SK-N-SH treated with all-trans-retinoic acid at 6 μM for 48 hours (cell line): ENCODE data around the gene PIK3CA.

Source experiments
- ATAC-seq: fragments of 200-7000 bp; cut with Tn5 transposase; 3 replicates; pipeline ENCODE4 v1.9.1; 2020; ENCODE audit warnings: mild to moderate bottlenecking, moderate library complexity
- ARNTL ChIP-seq: fragments of 450-650 bp; formaldehyde crosslinking; IDR thresholded peaks from 2 replicates; pipeline ENCODE4 v1.5.0; 2020; ENCODE audit warnings: low read depth, mild to moderate bottlenecking, moderate library complexity, borderline replicate concordance
- BACH2 ChIP-seq: fragments of 250-450 bp; sonication (Bioruptor Pico); IDR thresholded peaks from 2 replicates; pipeline ENCODE4 v1.9.0; 2021; ENCODE audit warnings: mild to moderate bottlenecking, borderline replicate concordance
- CSDC2 ChIP-seq: fragments of 250-450 bp; sonication (Bioruptor Pico); IDR thresholded peaks from 2 replicates; pipeline ENCODE4 v1.5.0; 2020; ENCODE audit warnings: mild to moderate bottlenecking, moderate library complexity
- ESRRG ChIP-seq: fragments of 250-450 bp; sonication (Bioruptor Pico); IDR thresholded peaks from 2 replicates; pipeline ENCODE4 v1.6.1; 2021; ENCODE audit warnings: mild to moderate bottlenecking
- ISL1 ChIP-seq: fragments of 250-450 bp; sonication (Bioruptor Pico); IDR thresholded peaks from 2 replicates; pipeline ENCODE4 v2.1.2; 2022; ENCODE audit warnings: mild to moderate bottlenecking, moderate library complexity
- OSR1 ChIP-seq: fragments of 250-450 bp; sonication (Bioruptor Pico); IDR thresholded peaks from 2 replicates; pipeline ENCODE4 v1.8.0; 2022; ENCODE audit warnings: moderate library complexity, mild to moderate bottlenecking, inconsistent platforms
- PATZ1 ChIP-seq: fragments of 250-450 bp; sonication (Bioruptor Pico); IDR thresholded peaks from 2 replicates; pipeline ENCODE4 v1.8.0; 2020; ENCODE audit warnings: mild to moderate bottlenecking, moderate library complexity, borderline replicate concordance
- PPARA ChIP-seq: fragments of 250-450 bp; sonication (Bioruptor Pico); IDR thresholded peaks from 2 replicates; pipeline ENCODE4 v1.5.0; 2020; ENCODE audit warnings: mild to moderate bottlenecking, borderline replicate concordance
- RARB ChIP-seq: fragments of 250-450 bp; sonication (Bioruptor Pico); IDR thresholded peaks from 2 replicates; pipeline ENCODE4 v1.8.0; 2021; ENCODE audit warnings: mild to moderate bottlenecking, moderate library complexity
- TCF4 ChIP-seq: fragments of 250-450 bp; sonication (Bioruptor Pico); IDR thresholded peaks from 2 replicates; pipeline ENCODE4 v1.8.0; 2021; ENCODE audit warnings: mild to moderate bottlenecking, moderate library complexity, borderline replicate concordance
- TOX ChIP-seq: fragments of 250-450 bp; sonication (Bioruptor Pico); IDR thresholded peaks from 2 replicates; pipeline ENCODE4 v1.8.0; 2021; ENCODE audit warnings: mild to moderate bottlenecking, moderate library complexity, borderline replicate concordance
- TSHZ2 ChIP-seq: fragments of 250-450 bp; sonication (Bioruptor Pico); IDR thresholded peaks from 2 replicates; pipeline ENCODE4 v1.5.0; 2020; ENCODE audit warnings: mild to moderate bottlenecking, moderate library complexity
- ZC3H10 ChIP-seq: fragments of 250-450 bp; sonication (Bioruptor Pico); IDR thresholded peaks from 2 replicates; pipeline ENCODE4 v1.5.1; 2021; ENCODE audit warnings: mild to moderate bottlenecking, moderate library complexity
- ZFP3 ChIP-seq: fragments of 250-450 bp; sonication (Bioruptor Pico); IDR thresholded peaks from 2 replicates; pipeline ENCODE4 v1.5.0; 2020; ENCODE audit warnings: mild to moderate bottlenecking, moderate library complexity
- ZFP30 ChIP-seq: fragments of 450-650 bp; formaldehyde crosslinking; IDR thresholded peaks from 2 replicates; pipeline ENCODE4 v1.5.0; 2022; ENCODE audit warnings: mild to moderate bottlenecking, moderate library complexity
- ZNF565 ChIP-seq: fragments of 450-650 bp; formaldehyde crosslinking; conservative IDR thresholded peaks from 2 replicates; pipeline ENCODE4 v1.5.0; 2020; ENCODE audit warnings: low read depth, mild to moderate bottlenecking, moderate library complexity
- ZNF70 ChIP-seq: fragments of 450-650 bp; formaldehyde crosslinking; IDR thresholded peaks from 2 replicates; pipeline ENCODE4 v1.5.0; 2020; ENCODE audit warnings: mild to moderate bottlenecking, moderate library complexity
- TF ChIP-seq, protein P1 (sequence below): fragments of 250-450 bp; sonication (Bioruptor Pico); IDR thresholded peaks from 2 replicates; pipeline ENCODE4 v1.5.1; 2020; ENCODE audit warnings: low read depth, mild to moderate bottlenecking, moderate library complexity
- TF ChIP-seq, protein P2 (sequence below): fragments of 250-450 bp; sonication (Bioruptor Pico); IDR thresholded peaks from 2 replicates; pipeline ENCODE4 v1.5.1; 2021; ENCODE audit warnings: mild to moderate bottlenecking, moderate library complexity
- TF ChIP-seq, protein P3 (sequence below): fragments of 250-450 bp; sonication (Bioruptor Pico); IDR thresholded peaks from 2 replicates; pipeline ENCODE4 v1.8.0; 2021; ENCODE audit warnings: low read depth, mild to moderate bottlenecking, moderate library complexity, borderline replicate concordance

Gene PIK3CA

DNA sequence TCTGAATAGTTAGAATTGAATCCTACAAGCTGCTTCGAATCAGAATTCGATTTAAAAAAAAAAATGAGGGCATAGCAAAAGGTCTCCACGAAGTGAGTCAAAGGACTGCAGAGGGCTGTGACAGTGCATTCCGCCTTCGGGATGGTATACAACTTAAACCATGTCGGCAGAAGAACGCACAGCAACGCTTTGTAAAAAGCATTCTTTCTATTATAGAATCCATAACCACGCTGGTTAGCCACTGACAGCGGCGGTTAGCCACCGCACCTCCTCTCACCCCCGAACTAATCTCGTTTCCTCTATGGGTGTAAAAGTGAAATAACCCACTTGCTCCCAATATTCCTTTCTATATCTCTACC lies 664 bp upstream of the PIK3CA start:
- TF ChIP-seq, protein P1, sequence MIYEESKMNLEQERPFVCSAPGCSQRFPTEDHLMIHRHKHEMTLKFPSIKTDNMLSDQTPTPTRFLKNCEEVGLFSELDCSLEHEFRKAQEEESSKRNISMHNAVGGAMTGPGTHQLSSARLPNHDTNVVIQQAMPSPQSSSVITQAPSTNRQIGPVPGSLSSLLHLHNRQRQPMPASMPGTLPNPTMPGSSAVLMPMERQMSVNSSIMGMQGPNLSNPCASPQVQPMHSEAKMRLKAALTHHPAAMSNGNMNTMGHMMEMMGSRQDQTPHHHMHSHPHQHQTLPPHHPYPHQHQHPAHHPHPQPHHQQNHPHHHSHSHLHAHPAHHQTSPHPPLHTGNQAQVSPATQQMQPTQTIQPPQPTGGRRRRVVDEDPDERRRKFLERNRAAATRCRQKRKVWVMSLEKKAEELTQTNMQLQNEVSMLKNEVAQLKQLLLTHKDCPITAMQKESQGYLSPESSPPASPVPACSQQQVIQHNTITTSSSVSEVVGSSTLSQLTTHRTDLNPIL (CRISPR knock-in tag) = no peak
- TF ChIP-seq ESRRG (CRISPR knock-in tag) = no peak
- TF ChIP-seq ISL1 (CRISPR knock-in tag) = no peak
- TF ChIP-seq, protein P2, sequence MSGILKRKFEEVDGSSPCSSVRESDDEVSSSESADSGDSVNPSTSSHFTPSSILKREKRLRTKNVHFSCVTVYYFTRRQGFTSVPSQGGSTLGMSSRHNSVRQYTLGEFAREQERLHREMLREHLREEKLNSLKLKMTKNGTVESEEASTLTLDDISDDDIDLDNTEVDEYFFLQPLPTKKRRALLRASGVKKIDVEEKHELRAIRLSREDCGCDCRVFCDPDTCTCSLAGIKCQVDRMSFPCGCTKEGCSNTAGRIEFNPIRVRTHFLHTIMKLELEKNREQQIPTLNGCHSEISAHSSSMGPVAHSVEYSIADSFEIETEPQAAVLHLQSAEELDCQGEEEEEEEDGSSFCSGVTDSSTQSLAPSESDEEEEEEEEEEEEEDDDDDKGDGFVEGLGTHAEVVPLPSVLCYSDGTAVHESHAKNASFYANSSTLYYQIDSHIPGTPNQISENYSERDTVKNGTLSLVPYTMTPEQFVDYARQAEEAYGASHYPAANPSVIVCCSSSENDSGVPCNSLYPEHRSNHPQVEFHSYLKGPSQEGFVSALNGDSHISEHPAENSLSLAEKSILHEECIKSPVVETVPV (CRISPR knock-in tag) = no peak
- TF ChIP-seq ZC3H10 (CRISPR knock-in tag) = no peak
- TF ChIP-seq, protein P3, sequence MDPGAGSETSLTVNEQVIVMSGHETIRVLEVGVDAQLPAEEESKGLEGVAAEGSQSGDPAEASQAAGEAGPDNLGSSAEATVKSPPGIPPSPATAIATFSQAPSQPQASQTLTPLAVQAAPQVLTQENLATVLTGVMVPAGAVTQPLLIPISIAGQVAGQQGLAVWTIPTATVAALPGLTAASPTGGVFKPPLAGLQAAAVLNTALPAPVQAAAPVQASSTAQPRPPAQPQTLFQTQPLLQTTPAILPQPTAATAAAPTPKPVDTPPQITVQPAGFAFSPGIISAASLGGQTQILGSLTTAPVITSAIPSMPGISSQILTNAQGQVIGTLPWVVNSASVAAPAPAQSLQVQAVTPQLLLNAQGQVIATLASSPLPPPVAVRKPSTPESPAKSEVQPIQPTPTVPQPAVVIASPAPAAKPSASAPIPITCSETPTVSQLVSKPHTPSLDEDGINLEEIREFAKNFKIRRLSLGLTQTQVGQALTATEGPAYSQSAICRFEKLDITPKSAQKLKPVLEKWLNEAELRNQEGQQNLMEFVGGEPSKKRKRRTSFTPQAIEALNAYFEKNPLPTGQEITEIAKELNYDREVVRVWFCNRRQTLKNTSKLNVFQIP (CRISPR knock-in tag) = no peak
- no peak for TF ChIP-seq ZFP3 (CRISPR knock-in tag)
- no peak for TF ChIP-seq TCF4 (CRISPR knock-in tag)
- no peak for TF ChIP-seq PPARA (CRISPR knock-in tag)
- TF ChIP-seq RARB (CRISPR knock-in tag) = no peak
- TF ChIP-seq ARNTL (CRISPR knock-in tag) = no peak
- TF ChIP-seq ZNF565 (CRISPR knock-in tag) = no peak
- no peak for TF ChIP-seq ZNF70 (CRISPR knock-in tag)
- no peak for TF ChIP-seq BACH2
- TF ChIP-seq CSDC2 (CRISPR knock-in tag) = no peak
- no peak for TF ChIP-seq PATZ1 (CRISPR knock-in tag)
- ATAC-seq = peak; percentile 58

GRCh38 chr3:179148616-179149405 lies 654 bp downstream of the PIK3CA start:
- TF ChIP-seq, protein P1 (CRISPR knock-in tag) = no peak
- TF ChIP-seq OSR1 (CRISPR knock-in tag) = no peak
- no peak for TF ChIP-seq ZFP30 (CRISPR knock-in tag)
- TF ChIP-seq ISL1 (CRISPR knock-in tag) = no peak
- TF ChIP-seq TCF4 (CRISPR knock-in tag) = no peak
- TF ChIP-seq PATZ1 (CRISPR knock-in tag) = no peak
- no peak for TF ChIP-seq TSHZ2 (CRISPR knock-in tag)
- TF ChIP-seq ZFP3 (CRISPR knock-in tag) = no peak
- no peak for TF ChIP-seq ZC3H10 (CRISPR knock-in tag)
- TF ChIP-seq TOX (CRISPR knock-in tag) = no peak
- no peak for TF ChIP-seq PPARA (CRISPR knock-in tag)
- ATAC-seq = peak; percentile 59
